ENCODE data around the gene RYR1.
"Not testable (repeated sequence)": the region's sequence is repeated elsewhere in the genome, so short reads cannot be mapped to it uniquely, and the experiment has no call there.

Gene RYR1

DNA sequence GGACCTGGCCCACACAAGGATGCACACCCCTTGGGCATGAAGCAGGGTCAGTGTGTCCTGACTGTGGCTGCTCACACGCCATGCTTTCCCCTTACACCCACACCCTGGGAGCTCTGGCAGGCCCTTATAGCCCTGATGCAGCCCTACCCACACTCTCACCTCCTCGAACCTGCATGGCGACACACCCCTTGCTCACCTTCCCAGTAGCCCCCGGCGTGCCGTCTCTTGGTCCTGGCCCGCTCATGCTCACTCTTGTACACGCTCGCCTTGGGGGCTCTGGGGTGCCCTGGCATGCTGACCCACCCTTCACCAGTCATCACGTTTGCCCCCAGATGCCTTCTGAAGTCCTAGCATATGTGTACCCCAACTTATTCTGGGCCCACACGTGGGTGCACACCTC lies 128.2 kb downstream of the RYR1 start:
- no peak for DNase-seq (ENCODE audit: low spot score)

DNA sequence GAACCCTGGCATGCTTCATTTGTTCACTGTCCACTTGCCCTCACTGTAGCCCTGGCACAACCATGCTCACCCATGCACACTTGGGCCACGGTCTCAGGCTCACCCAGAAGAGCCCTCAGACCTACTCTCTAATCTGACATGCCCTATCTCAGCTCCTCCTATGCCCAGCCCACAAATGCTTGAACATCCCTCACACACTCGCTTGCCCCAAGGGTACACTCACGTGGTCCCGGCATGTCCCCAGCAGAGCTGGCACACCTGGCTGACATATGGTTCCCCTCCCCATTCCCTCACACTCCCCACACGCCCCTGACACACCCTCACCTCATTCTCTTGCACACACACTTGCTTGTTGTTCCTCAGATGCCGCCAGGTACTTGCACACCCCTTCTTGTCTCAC lies 128.6 kb downstream of the RYR1 start:
- DNase-seq (ENCODE audit: low spot score): no peak

DNA sequence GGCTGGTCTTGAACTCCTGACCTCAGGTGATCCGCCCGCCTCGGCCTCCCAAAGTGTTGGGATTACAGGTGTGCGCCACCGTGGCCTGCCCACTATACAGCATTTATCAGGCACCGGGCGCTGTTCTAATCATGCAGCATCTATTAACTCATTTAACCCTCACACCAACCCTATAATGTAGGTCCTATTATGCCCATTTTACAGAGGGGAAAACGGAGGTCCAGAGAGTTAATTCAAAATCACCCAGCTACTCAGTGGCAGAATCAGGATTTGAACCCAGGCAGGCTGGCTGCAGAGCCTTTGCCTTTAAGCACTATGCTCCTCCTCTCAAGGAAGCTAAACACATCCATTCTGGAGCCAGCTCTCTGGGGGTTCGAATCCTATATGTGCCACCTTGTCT lies 130.0 kb downstream of the RYR1 start:
- no peak for DNase-seq (ENCODE audit: low spot score)

DNA sequence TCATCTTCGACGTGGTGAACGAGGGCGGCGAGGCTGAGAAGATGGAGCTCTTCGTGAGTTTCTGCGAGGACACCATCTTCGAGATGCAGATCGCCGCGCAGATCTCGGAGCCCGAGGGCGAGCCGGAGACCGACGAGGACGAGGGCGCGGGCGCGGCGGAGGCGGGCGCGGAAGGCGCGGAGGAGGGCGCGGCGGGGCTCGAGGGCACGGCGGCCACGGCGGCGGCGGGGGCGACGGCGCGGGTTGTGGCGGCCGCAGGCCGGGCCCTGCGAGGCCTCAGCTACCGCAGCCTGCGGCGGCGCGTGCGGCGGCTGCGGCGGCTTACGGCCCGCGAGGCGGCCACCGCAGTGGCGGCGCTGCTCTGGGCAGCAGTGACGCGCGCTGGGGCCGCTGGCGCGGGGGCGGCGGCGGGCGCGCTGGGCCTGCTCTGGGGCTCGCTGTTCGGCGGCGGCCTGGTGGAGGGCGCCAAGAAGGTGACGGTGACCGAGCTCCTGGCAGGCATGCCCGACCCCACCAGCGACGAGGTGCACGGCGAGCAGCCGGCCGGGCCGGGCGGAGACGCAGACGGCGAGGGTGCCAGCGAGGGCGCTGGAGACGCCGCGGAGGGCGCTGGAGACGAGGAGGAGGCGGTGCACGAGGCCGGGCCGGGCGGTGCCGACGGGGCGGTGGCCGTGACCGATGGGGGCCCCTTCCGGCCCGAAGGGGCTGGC lies 131.6 kb downstream of the RYR1 start:
- DNase-seq (ENCODE audit: low spot score): no peak

DNA sequence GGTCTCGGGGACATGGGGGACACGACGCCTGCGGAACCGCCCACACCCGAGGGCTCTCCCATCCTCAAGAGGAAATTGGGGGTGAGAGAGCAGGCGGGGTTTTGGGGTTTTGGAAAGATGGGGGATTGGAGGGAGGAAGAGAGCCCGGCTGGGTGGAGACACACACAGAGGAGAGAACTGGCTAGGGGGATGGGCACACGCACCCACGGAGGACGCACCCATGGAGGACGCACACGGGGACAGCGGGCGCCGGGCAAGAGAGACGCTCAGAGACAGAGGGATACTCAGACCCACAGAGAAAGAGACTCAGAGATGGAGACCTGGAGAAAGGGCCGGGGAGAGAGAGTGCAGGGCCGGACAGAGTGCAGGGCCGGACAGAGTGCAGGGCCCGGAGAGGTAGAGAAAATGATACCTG lies 132.2 kb downstream of the RYR1 start:
- no peak for DNase-seq (ENCODE audit: low spot score)

DNA sequence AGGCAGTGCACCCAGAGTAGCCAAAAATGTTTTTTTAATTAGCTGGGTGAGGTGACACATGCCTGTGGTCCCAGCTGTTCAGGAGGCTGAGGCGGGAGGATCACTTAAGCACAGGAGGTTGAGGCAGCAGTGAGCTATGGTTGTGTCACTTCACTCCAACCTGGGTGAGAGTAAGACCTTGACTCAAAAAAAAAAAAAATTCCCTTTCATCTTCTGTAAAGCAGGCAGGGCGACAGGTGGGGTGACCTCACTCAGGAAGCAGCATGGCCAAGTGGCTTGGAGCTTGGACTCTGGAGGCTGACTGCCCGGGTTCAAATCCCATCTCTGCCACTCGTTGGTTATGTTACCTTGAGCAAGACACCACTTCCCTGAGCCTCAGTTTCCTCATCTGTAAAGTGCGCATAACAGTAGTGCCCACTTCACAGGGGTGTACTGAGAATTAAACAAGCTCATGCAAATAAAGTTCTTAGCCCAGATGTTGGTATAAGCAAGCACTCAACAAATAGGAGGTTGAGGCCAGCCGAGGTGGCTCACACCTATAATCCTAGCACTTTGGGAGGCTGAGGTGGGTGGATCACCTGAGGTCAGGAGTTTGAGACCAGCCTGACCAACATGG lies 136.0 kb downstream of the RYR1 start:
- no peak for DNase-seq (ENCODE audit: low spot score)

DNA sequence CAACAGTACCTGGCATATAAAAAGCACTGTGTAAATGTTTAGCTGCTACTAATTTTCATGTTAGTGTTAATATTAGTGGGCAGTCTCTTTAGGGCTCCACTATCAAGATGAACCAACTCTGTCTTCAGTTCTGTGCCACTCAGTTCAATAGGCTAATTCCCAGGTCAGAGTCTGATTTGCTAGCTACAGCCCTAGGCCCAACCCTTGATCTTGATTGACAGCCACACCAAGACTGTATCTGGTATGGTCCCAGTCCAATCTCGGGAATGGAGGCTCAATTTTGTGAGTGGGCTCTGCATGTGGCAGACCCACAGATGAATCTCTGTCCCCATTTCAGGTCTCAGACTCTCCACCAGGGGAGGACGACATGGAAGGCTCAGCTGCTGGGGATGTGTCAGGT lies 138.2 kb downstream of the RYR1 start:
- DNase-seq (ENCODE audit: low spot score): no peak

DNA sequence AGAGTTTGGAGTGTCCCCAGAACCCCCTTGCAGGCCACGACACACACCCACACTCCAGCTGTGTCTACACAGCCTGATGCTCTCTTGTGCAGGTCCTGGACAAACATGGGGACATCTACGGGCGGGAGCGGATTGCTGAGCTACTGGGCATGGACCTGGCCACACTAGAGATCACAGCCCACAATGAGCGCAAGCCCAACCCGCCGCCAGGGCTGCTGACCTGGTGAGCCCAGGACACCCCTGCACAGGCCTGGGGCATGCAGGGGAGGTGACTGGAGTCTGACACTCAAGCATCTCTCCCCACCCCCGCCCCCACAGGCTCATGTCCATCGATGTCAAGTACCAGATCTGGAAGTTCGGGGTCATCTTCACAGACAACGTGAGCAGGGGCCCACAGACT lies 144.3 kb downstream of the RYR1 start:
- DNase-seq (ENCODE audit: low spot score): no peak

DNA sequence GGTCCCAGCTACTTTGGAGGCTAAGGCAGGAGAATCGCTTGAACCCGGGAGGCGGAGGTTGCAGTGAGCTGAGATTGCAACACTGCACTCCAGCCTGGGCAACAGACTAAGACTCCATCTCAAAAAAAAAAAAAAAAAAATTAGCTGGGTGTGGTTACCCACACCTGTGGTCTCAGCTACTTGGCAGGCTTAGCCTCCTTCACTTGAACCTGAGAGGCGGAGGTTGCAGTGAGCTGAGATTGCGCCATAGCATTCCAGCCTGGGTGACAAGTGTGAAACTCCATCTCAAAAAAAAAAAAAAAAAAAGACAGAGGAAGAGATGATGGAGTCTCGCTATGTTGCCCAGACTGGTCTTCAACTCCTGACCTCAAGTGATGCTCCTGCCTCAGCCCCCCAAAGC lies 145.8 kb downstream of the RYR1 start:
- not testable (repeated sequence) for DNase-seq (ENCODE audit: low spot score)

DNA sequence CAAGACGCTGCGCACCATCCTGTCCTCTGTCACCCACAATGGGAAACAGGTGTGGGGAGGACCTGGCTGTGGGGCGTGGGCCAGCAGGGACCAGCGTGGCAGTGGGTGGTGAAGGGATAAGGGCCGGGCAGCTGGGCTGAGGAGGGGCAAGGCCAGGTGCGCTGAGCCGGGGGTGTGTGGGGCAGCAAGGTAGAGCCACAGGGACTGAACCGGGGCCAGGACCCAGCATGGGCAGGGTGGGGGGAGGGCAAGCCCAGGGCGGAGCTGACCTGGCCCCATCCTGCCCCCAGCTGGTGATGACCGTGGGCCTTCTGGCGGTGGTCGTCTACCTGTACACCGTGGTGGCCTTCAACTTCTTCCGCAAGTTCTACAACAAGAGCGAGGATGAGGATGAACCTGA lies 146.6 kb downstream of the RYR1 start:
- no peak for DNase-seq (ENCODE audit: low spot score)

DNA sequence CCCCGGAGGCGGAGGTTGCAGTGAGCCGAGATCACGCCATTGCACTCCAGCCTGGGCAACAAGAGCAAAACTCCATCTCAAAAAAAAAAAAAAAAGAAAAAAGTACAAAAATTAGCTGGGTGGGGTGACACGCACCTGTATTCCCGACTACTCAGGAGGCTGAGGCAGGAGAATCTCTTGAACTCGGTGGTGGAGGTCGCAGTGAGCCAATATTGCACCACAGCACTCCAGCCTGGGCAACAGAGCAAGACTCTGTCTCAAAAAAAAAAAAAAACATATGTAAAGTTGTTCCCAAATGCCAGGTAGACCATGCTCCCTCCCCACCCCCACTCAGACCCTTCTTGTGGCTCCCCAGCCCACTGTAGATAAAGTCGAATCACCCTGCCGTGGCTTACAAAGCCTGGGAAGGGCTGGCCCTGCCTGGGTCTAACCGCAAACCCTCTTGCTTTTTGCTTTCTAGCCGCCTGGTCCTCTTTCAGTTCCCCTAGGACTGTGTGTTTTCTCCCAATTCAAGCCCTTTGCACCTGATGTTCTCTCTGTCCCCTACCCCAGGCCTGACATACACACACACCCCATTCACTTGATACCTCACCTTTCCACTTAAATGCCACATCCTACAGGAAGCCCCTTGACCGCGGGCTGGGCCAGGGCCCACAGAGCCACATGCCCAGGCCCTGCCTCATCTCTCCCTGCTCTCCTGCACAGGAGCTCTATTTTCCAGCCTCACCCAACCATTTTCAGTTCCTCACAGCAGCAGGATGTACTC lies 149.9 kb downstream of the RYR1 start:
- no peak for DNase-seq (ENCODE audit: low spot score)

DNA sequence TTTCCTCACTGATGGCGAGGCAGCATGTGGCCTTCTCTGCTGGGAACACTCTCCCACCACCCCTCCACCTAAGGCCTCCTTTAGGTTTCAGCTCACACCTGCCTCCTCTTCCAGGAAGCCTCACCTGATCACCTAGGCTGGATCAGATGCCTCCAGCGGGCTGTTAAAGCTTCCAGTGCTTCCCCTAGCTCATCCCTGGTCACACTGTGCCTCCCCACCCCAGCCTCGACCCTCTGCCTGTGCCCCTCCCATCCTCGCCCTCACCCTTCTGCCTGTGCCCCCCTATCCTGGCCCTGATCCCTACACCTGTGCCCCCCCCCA lies 150.5 kb downstream of the RYR1 start:
- no peak for DNase-seq (ENCODE audit: low spot score)

DNA sequence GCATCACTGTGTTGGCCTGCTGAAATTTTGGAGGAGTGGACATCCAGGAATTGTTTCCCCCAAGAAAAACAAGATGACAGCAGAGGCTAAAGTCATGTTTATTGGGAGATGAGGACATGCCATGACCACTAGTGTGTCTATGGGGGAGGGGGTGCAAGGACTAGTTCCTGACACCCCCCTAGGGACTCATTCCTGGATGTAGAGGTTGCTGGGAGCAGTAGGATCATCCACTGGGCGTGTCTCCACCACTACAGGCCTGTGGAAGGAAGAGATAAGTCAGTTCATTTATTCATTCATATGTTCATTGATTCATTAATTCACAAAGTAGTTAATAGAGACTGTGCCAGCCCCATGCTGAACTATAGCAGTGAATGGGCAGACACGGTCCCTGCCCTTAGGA lies 154.1 kb downstream of the RYR1 start:
- no peak for DNase-seq (ENCODE audit: low spot score)

DNA sequence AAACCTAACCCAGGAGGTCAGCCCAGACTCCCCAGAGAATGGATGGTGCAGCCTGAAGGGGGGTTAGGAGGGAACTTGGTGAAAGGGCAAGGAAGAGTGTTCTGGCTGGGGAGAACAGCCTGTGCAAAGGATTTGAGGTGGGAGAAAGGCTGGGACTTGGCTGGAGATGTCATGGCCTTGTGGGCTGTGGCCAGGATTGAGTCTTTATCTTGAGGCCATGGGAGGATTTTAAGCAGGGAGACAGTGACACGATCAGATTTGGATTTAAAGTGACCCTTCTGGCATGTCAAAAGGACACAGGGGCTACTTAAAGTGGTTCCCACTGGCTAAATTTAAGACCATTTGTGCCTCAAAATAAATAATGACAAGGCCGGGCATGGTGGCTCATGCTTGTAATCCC lies 154.6 kb downstream of the RYR1 start:
- DNase-seq (ENCODE audit: low spot score): no peak

DNA sequence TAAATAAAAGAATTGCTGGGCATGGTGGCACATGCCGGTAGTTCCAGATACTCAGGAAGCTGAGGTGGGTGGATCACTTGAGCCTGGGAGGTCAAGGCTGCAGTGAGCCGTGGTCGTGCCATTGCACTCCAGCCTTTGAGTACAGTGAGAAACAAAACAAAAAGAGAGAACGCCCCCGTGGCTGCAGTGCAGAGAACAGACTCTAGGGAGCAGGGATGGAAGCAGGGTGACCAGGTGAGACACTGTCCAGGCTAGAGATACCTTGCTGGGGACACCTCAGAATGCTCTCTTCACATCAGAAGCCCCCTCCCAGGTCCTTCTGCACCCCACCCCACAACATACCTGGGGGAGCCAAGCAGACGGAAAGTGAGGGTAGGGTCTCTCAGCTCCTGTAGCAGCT lies 159.4 kb downstream of the RYR1 start:
- no peak for DNase-seq (ENCODE audit: low spot score)

DNA sequence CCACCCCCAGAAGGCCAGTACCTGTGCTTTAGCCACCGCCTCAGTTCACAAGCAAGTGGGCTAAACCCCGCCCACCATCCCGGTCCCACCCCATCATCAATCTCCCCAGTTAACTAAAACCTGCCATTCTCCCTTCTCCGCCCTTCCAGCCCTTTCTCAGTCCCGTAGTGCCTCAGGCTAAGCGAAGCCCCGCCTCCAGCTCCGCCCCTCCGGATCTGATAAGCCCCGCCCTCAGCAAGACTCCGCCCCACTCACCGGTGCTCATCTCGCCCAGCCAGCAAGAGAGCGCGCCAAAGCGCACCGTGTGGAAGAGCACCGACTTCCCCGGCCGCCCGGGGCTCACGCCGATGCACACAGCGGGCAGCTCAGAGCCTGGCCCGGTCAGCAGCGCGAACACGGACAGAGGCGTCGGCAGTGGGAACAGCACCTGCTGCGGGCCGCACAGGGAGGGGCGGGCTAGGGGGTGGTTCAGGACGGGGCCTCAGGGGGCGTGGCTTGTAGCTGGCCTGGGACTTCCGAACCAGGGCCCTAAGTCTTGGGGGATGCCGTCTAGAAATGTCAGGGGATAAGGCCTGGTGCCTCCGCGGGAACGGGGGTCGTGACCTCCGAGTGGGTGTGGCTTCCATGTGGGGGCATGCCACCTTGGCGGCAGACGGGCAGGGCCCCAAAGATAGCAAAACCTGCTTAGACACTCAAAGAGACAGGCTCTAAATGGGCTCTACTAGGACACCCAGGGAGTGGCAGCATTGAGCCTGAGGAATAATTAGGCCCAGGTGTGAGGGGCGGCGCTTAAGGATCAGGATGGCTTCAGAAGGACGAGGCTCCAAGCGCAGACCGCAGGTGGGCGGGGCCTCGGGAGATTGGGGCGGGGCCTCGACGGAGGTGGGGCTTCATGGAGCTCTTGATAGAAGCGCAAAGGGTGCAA lies 162.8 kb downstream of the RYR1 start:
- no peak for DNase-seq (ENCODE audit: low spot score)

DNA sequence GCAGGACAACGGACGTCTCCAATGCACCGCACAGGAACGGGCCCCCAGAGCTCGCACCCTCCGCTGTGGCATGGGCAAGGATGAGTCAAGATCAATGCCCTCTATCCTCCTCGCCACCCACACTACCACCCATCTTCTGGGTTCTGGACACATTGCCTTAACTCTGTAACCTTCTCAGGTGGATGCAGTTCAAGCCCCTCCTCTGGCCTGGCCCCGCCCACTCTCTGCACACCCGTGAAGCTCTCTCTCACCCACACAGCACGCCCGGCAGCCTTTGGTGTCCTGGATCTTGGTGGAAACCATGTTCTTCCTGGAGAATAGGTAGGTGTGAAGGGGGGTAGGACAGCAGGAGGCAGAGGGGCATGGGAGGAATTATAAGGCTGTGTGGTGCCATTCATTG lies 163.6 kb downstream of the RYR1 start:
- no peak for DNase-seq (ENCODE audit: low spot score)

DNA sequence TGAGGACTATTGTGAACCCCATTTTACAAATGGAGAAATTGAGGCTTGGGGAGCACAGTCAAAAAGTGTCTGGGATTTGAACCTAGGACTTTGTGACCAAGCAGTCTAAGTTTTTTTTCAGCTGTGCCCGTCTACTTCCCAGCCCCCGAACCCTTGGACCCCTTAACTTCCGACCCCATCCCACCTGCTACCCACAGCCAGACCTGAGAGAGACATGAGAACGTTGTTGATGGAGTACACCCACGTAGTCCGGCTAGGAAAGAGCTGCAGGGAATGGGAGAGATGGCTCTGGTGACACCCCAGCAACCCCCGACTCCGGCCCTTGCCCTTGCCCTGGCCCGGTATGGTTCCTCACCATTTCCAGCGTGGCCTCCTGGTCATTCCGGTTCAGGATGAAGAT lies 166.2 kb downstream of the RYR1 start:
- no peak for DNase-seq (ENCODE audit: low spot score)

DNA sequence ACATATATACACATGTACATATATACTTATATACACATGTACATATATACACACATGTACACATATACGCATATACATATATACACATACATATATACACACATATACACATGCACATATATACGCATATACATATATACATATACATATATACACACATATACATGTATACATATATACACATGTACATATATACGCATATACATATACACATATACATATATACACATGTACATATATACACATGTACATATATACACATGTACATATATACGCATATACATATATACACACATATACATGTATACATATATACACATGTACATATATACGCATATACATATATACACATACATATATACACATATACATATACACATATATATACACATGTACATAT lies 169.4 kb downstream of the RYR1 start:
- DNase-seq (ENCODE audit: low spot score): not testable (repeated sequence)

DNA sequence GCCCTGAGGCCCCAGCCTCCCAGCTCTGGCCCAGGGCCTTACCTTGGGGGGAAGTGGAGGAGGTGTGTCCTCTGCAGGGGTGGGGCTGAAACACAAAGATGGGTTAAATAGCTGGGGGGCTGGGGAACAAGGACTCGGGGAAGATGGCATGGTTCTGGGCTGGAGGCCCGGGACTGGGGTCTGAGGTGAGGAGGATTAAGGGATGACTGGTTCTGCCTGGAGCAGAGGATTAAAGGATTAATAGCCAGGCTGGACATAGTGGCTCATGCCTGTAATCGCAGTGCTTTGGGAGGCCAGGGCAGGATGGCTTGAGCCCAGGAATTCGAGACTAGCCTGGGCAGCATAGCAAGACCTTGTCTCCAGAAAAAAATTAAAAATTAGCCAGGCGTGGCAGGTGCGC lies 172.6 kb downstream of the RYR1 start:
- DNase-seq (ENCODE audit: low spot score): no peak

DNA sequence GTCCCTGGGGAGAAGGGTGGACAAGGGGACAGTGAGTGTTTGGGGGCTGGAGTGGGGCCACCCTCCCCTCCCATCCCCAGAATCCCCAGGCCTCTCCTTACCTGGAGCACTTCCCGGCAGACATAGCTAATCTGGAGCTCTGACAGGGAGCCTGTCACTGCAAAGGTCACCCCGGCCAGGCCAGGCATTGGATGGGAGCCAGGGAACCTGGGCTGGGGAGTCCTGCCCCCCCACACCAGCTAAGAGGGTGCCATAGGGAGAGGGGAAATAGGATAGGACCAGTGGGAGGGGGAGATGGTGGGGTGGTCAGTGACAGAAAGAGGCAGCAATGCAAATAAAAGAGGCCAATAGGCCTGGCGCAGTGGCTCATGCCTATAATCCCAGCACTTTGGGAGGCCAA lies 180.8 kb downstream of the RYR1 start:
- no peak for DNase-seq (ENCODE audit: low spot score)

DNA sequence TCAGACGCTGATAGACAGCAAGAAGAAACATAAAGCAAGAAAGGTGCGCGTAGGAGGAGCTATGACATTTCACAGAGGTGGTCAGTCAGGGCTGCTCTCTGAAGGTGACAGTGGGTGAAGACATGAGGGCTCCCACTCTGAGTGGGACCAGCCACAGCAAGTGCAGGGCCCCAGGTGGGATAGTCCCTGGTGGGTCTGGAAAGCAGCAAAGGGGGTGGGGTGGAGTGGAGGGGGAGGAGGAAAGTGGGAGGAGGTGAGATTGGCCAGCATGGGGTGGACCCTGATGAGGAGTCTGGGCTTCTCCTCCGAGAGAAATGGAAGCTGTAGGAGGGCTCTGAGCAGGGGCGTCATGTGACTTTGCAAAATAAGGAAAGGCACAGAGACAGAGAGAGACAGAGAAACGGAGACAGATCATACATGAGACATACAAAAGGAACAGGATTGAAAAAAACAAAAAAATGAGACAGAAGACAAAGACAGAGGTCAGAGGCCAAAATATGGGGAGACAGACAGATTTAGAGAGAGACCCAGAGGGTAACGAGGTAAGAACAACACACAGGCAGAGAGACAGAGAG lies 181.6 kb downstream of the RYR1 start:
- DNase-seq (ENCODE audit: low spot score): no peak

Data from RKO (cell line).